HG03280 (cell line): ENCODE results near the gene WWOX.
"Not testable (repeated sequence)": the region's sequence is repeated elsewhere in the genome, so short reads cannot be mapped to it uniquely, and the experiment has no call there.

Experiments used
- ATAC-seq: cut with Tn5 transposase; IDR thresholded peaks from one replicate; pipeline ENCODE4 v1.9.1; 2021; ENCODE audit warnings: mild to moderate bottlenecking, moderate library complexity; ENCODE audit not compliant: unreplicated experiment

Gene WWOX

GRCh38 chr16:79257953-79258490 is 1158.6 kb downstream of the WWOX start:
- ATAC-seq: no peak

- ATAC-seq: not testable (repeated sequence)
Measured at GRCh38 chr16:79260890-79261289, 1161.4 kb downstream of the WWOX start.

- no peak for ATAC-seq
Measured at GRCh38 chr16:79261481-79261940, 1162.1 kb downstream of the WWOX start.

GRCh38 chr16:79261944-79262552 is 1162.6 kb downstream of the WWOX start:
- ATAC-seq: no peak
